ENCODE results near the gene CCNE1. TPM values are rescaled to one million over a fixed set of nuclear protein-coding genes. Genes with fewer than 3 reads are reported as not detected.
"Not testable (repeated sequence)": the region's sequence is repeated elsewhere in the genome, so short reads cannot be mapped to it uniquely, and the experiment has no call there.

Gene CCNE1
- total RNA-seq, 1 donor from 2014 or later: 14.7 TPM

DNA sequence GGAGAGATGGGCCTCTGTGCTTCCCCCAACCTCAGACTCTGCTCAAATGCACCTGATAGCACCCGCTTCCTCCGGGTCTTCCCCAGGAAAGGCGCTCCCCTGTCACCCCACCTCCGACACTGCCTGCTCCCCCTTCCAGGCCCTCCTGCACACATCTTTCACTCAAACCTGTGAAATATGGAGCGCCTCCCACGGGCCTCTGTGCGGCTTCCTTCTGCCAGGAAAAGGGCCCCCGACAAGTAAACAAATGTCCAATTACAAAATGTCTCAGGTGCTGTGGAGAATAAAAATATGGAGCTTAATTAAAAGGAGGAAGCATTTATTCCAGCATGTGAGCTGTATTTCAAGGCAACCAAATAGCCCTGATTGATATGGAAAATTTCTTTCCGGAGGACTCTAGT, 15.6 kb upstream of the CCNE1 start:
- Mint-ChIP-seq H3K9me3 (no peaks in the 10 kb centered on the region), H3K27ac (no peak overlapping the region), H3K27me3 (ENCODE audit: low read depth) (no peaks in the 10 kb centered on the region), H3K4me3 (no peak overlapping the region), H3K36me3 (no peaks in the 10 kb centered on the region), H3K4me1 (peaks cover 22% of the 10 kb centered on the region)
- TF ChIP-seq, protein P1, sequence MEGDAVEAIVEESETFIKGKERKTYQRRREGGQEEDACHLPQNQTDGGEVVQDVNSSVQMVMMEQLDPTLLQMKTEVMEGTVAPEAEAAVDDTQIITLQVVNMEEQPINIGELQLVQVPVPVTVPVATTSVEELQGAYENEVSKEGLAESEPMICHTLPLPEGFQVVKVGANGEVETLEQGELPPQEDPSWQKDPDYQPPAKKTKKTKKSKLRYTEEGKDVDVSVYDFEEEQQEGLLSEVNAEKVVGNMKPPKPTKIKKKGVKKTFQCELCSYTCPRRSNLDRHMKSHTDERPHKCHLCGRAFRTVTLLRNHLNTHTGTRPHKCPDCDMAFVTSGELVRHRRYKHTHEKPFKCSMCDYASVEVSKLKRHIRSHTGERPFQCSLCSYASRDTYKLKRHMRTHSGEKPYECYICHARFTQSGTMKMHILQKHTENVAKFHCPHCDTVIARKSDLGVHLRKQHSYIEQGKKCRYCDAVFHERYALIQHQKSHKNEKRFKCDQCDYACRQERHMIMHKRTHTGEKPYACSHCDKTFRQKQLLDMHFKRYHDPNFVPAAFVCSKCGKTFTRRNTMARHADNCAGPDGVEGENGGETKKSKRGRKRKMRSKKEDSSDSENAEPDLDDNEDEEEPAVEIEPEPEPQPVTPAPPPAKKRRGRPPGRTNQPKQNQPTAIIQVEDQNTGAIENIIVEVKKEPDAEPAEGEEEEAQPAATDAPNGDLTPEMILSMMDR (IDR thresholded peaks at IDR 0.05; ENCODE audit: unreplicated experiment): no peak
- DNase-seq (ENCODE audit: low spot score in 2 of 2, unreplicated experiment in 2 of 2): no peak

DNA sequence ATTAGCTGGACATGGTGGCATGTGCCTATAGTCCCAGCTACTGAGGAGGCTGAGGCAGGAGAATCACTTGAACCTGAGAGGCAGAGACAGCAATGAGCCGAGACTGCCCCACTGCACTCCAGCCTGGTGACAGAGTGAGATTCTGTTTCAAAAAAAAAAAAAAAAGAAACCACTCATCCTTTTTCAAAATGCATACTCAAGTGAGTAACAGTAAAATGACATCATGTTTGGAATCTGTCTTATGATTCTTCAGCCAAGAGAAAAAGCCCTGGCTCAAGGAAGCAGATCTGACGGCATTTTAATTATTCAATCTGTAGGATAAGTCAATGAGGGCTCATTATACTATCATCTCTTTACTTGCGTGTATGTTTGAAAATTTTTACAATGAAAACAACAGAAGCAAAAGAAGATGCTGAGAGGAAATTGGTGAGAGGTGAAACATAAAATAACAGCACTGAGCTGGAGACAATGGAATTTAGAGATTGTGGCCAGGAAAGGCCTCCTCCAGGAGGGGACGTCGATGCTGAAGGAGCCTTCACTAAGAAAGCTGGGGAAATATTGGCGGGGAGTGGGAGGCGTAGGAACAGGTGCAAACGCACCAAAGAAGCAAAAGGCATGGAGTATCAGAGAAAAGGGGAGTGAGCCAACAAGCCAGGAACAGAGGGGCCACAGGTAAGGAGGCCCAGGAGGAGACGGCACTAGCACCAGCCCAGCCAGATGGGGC, 12.9 kb upstream of the CCNE1 start:
- Mint-ChIP-seq H3K4me3 (no peak overlapping the region), H3K9me3 (no peaks in the 10 kb centered on the region), H3K4me1 (peaks cover 22% of the 10 kb centered on the region), H3K36me3 (no peaks in the 10 kb centered on the region), H3K27ac (peak overlapping the region; percentile 83), H3K27me3 (ENCODE audit: low read depth) (no peaks in the 10 kb centered on the region)
- DNase-seq (ENCODE audit: low spot score in 2 of 2, unreplicated experiment in 2 of 2): no peak
- TF ChIP-seq, protein P1 (IDR thresholded peaks at IDR 0.05; ENCODE audit: unreplicated experiment): no peak

DNA sequence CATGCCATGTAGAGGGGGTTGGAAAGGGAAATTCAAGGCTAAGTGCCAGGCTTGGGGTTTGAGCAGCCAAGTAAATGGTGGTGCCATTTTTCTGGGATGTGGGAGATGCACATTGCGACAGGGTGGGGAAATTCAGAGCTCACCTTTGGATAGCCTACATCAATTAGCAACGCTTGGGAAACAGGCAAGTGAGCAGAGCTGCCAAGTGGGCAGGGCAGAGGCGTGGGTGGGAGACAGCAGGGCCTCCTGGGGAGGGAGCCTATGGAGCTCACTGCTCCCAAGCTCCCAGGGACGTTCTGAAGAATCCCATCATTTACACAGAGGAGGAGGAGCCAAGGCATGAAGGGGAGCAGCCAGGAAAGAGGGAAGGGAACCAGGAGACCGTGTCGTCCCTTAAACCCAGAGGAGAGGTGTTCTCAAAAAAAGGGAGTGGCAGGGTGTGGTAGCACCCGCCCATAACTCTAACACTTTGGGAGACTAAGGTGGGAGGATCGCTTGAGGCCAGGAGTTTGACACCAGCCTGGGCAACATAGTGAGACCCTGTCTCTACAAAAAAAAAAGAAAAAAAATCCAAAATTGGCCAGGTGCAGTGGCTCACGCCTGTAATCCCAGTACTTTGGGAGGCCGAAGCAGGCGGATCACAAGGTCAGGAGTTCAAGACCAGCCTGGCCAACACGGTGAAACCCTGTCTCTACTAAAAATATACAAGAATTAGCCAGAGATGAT, 11.5 kb upstream of the CCNE1 start:
- TF ChIP-seq, protein P1 (IDR thresholded peaks at IDR 0.05; ENCODE audit: unreplicated experiment): no peak
- Mint-ChIP-seq H3K27ac (peak overlapping the region; percentile 54), H3K36me3 (no peaks in the 10 kb centered on the region), H3K9me3 (no peaks in the 10 kb centered on the region), H3K27me3 (ENCODE audit: low read depth) (no peaks in the 10 kb centered on the region), H3K4me3 (no peak overlapping the region), H3K4me1 (peaks cover 22% of the 10 kb centered on the region)
- DNase-seq (ENCODE audit: low spot score in 2 of 2, unreplicated experiment in 2 of 2): no peak

DNA sequence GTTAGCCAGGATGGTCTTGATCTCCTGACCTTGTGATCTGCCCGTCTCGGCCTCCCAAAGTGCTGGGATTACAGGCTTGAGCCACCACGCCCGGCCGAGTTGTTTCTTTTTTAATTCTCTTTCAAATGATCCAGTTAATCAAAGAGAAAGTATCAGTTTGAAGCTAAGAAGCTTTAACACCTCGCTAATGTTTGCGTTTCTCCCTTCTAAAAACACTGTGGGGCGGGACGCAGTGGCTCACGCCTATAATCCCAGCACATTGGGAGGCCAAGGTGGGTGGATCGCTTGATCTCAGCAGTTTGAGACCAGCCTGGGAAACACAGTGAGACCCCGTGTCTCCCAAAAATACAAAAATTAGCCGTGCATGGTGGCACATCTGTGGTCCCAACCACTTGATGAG, 7.8 kb upstream of the CCNE1 start:
- peaks cover 13% of the 10 kb centered on the region for H3K4me1 Mint-ChIP-seq
- not testable (repeated sequence) for H3K9me3 Mint-ChIP-seq; H3K4me3 Mint-ChIP-seq; H3K36me3 Mint-ChIP-seq; H3K27ac Mint-ChIP-seq; H3K27me3 Mint-ChIP-seq (ENCODE audit: low read depth); DNase-seq (ENCODE audit: low spot score in 2 of 2, unreplicated experiment in 2 of 2)

DNA sequence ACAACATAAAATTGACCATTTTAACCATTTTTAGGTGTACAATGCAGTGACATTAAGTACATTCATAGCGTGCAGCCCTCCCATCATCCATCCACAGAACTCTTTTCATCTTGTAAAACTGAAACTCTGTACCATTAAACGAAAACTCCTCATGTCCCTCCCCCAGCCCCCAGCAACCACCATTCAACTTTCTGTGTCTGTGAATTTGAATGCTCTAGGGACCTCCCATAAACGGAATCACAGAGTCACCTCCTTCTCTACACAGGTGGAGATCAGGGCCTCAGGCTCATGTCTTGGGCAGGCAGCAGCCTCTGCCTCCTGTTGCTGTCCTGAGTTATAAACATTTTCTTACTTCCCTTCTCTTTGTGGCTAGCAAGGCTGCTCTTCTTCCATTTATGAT, 7.3 kb upstream of the CCNE1 start:
- no peak for DNase-seq (ENCODE audit: low spot score in 2 of 2, unreplicated experiment in 2 of 2)
- Mint-ChIP-seq H3K27ac (no peak overlapping the region), H3K4me3 (no peak overlapping the region), H3K9me3 (no peaks in the 10 kb centered on the region), H3K36me3 (no peaks in the 10 kb centered on the region), H3K27me3 (ENCODE audit: low read depth) (no peaks in the 10 kb centered on the region), H3K4me1 (peaks cover 9% of the 10 kb centered on the region)
- TF ChIP-seq, protein P1 (IDR thresholded peaks at IDR 0.05; ENCODE audit: unreplicated experiment): no peak

Measured in mesothelial cell of epicardium (in vitro differentiated cells).